Activated effector memory CD4-positive, alpha-beta T cell treated with Interleukin-2 at 50 U/mL for 16 hours (primary cell): ENCODE results near the gene FOXO1.
"Not testable (repeated sequence)": the region's sequence is repeated elsewhere in the genome, so short reads cannot be mapped to it uniquely, and the experiment has no call there.

ENCODE experiments used
- DNase-seq: peaks from one replicate; pipeline ENCODE4 v3.0.0-alpha.2; 2020

FOXO1 gene

DNA sequence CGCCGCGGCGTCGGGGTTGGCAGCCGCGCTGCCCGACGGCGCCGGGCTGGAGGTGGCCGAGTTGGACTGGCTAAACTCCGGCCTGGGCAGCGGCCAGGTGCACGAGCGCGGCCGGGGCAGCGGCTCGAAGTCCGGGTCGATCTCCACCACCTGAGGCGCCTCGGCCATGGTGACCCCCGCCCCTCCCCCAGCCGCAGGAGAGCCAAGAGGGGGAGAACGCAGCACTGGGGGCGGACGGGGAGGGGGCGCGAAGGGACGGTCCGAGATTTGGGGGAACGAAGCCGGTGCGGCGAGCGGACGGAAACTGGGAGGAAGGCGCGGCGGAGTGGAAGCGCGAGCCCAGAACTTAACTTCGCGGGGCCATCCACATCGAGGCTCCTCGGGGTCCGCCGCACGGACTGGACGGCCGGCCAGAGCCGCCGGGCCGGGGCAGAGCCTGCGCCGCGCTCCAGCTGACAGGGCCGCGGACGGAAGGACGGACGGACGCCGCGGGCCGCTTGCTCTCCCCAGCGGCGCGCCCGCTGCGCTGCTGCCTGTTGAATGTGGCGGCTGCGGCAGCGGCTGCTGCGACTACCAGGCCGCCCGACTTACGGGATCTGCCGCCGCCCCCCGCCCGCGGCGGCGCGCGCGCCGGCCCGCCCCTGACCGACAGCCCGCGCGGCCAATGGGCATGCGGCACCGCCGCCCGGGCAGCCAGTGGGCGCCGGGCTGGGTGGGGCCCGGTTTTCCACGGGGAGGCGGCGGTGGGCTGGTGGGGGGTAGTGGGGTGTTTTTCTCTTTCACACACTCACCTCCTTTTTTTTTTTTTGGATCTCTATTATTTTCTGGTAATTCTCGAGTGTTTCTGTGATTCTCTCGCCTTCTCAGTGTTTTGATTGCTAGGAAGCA lies at the start of gene FOXO1:
Gene FOXO1 (minus strand): TSS at position 597 of the 888 bp plus-strand sequence. CDS start 429 bp downstream, at position 168.
- peak; percentile 89 for DNase-seq

- not testable (repeated sequence) for DNase-seq
Observed at GRCh38 chr13:40714433-40714832, 48.0 kb upstream of the FOXO1 start.

- no peak for DNase-seq
Observed at GRCh38 chr13:40706439-40706838, 40.0 kb upstream of the FOXO1 start.

DNA sequence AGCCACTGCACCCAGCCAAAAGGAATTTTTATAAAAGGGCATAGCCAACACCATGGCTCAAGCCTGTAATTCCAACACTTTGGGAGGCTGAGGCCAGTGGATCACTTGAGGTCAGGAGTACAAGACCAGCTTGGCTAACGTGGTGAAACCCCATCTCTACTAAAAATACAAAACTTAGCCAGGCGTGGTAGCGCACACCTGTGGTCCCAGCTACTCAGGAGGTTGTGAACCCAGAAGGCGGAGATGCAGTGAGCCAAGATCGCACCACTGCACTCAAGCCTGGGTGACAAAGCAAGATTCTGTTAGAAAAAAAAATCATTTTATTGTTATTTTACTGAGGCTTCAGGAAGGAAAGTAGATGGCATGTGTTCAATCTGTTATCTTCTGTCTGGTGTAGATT lies 31.3 kb upstream of the FOXO1 start:
- no peak for DNase-seq

- DNase-seq, result no peak
Observed at GRCh38 chr13:40694426-40694825, 28.0 kb upstream of the FOXO1 start.

GRCh38 chr13:40692946-40693345 lies 26.5 kb upstream of the FOXO1 start:
- DNase-seq, result no peak

- DNase-seq, result no peak
Observed at GRCh38 chr13:40688781-40689180, 22.3 kb upstream of the FOXO1 start.

DNA sequence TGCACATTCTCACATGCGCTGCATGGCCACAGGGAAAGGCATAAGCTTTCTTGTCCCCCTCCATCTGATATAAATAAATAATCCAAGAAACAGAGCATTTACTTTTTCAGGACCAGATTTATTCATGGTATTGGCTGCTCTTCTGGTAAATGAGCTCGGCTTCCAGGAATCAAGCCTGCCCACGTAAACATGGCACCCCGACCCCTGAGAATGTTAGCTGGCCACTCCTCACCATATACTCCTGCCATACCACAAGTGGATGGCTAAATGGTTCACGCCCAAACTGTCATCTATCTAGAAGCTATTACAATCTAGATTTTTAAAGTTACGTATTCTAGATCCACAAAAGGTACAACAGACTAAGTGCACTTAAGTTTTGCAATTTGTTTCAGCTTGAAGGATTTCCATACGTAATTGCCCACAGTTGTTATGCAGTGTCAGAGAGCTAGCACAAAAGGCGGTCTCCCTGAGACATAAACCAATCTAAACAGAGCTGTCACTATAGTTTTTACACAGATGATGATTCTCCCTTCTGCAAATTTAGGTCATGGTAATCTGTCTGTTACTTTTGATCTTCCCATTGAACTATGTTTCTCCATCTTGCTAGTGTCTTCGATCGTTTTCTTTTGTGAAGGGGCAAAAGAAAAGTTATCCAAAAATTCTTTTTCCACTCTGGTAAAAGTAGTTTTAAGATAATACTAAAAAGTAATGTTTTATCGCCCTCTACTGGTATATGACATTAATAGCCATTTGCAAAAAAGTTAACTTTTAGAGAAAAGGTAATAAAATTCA lies 16.2 kb upstream of the FOXO1 start:
- DNase-seq, result no peak

- no peak for DNase-seq
Observed at GRCh38 chr13:40681341-40682146, 15.1 kb upstream of the FOXO1 start.

- DNase-seq, result no peak
Observed at GRCh38 chr13:40680659-40681323, 14.3 kb upstream of the FOXO1 start.

- DNase-seq, result no peak
Observed at GRCh38 chr13:40679480-40679985, 13.1 kb upstream of the FOXO1 start.

GRCh38 chr13:40677064-40677463 lies 10.6 kb upstream of the FOXO1 start:
- no peak for DNase-seq

- no peak for DNase-seq
Observed at GRCh38 chr13:40676007-40676406, 9.6 kb upstream of the FOXO1 start.

DNA sequence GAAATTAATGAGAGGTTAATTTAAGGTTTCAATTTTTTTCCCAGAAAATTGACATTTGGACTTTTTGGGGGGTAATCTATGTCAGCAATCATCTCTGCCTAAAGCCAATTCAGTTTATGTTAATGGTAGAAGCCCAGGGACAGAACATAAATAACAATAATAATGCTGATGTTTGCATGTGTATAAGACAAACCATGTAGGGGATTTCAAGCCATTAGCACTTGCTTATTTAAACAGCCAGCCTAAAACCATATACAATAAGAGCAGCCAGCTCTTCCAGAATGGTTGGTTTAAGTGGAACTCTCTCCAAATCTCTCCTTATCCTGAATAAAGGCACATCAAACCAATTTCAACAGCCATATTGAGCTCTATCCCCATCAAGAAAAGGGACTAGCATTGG lies 7.0 kb upstream of the FOXO1 start:
- DNase-seq, result no peak

DNA sequence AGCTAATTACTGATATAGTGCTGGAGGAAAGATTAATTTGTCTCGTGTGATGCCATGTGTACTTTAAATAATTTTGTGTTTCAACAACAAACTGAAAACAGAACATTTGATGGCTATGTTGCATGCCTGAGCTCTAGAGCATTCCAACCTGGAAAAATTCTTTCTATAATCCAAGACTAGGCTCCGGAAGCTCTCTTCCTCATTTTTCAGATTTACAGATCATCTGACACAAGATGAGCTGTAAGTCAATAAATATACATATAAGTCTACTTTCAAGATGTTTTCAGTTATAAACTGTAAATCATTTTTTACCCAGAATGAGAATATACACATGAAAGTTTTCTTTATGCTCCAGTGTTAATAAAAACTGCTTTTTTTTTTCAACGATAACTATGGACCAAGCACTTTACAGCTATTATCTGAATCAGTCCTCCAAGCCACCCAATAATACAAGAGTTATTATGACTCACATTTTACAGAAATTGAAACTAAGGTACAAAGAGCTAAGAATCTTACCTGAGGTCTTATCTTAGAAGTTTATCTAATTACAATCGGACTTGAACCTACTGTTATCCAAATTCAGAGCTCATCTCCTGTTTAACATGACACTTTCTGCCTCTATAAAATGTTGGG lies 6.4 kb upstream of the FOXO1 start:
- no peak for DNase-seq

DNA sequence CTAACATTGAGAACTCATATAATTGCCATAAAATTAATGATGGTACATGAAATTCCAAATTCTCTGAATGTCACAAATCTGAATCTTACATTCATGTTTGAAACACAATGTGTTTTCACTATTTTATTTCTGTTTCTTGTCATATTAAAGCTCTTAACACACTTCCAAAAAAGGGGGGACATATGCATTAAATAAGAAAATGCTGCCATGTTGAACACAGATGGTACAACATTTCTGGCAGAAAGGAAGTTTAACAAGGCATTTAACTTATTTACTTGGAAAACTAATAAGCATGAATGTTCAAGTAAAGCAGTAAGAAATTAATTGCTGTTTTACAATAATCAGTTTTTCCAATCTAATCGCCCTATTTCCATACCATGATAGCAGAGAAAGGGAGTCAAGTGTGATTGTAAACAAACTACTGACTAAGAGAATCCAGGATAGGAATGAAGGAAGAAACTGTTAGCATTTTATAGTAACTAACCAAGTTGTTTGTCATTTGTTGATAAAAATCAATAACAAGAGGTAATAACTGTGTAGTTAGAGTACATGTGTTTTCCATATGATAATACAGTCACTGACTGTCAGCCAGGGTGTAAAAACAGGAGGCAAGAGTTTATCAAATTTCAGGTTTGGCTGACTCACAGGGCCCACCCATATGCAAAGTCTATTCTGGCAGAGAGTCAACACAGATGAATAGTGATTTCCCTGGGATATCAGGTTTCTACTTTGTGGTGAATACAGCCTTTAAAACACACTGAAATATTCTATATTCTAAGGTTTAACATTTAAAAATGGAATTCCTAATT lies 5.7 kb upstream of the FOXO1 start:
- DNase-seq, result no peak

GRCh38 chr13:40670307-40670706 lies 3.9 kb upstream of the FOXO1 start:
- DNase-seq, result no peak

DNA sequence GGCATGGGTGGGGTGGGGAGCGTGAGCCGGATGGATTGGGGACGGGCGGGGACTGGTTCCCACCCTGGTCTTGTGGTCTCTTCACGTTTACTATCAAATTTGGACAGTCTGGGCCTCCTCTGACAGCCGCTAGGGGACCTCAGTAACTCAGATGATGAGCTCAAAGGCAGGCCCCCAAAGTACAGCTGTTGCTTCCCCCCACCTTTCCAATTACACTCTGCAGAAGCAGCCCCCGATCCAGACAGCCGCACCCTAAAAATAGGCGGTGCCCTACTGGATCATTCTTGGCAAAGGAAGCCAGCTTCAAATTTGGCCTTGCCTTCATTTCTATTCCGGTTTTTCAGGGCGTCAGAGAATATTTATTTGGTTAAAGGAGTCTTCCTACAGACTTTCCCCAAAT lies 1.9 kb upstream of the FOXO1 start:
- DNase-seq, result no peak

- DNase-seq, result no peak
Observed at GRCh38 chr13:40667622-40667978, 1.2 kb upstream of the FOXO1 start.

DNA sequence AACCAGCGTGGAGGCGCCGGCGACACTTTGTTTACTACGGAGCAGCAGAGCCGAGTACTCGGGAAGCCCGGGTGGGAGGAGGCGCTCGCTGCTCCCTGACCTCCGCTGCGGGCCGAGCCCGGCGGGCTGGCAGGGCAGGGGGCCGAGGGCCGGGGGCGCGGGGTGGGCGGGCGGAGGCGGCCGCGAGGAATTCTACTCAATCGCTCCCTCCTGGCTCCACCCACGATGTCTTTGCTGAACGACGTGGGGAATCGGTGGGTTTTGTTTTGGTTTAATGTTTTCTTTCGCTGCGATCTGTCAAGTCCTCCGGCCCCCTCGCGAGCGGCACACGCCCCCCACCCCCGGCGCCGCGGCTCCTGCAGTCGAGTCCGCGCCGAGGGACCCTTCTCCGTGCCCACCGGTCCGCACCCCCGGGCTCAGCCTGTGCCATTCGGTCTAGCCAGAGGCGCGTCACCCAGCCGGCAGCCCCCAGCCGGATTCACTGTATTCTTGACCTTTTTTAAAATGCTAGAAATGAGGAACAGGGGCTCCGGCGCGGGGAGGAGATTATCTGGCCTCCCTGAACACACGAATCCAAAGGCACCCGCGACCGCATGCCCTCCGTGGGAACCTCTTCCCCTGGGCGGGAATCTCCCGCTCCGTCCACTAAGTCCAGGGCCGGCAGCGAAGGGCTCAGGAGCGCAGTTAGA lies 636 bp upstream of the FOXO1 start:
- no peak for DNase-seq
